Activated T-helper 1 cell treated with anti-CD3 and anti-CD28 coated beads, Interleukin-2, amount 50 U/mL, for 16 hours (primary cell): Measurements from ENCODE around the gene SNX1.

Experiments
- DNase-seq, 2 donors: peaks; one replicate each; pipeline ENCODE4 v3.0.0-alpha.2; 2020; ENCODE audit warnings: low read depth in 1 of 2, low spot score in 1 of 2

The SNX1 gene

GRCh38 chr15:64162478-64162868, 66.7 kb downstream of the SNX1 start:
- peak in 1 of 2 donors; percentile 15 for DNase-seq

GRCh38 chr15:64162869-64163658, 67.3 kb downstream of the SNX1 start, which contains the start of gene PPIB:
PPIB (minus strand) TSS chr15:64163022; CDS start chr15:64162986, 36 bp downstream.
- DNase-seq, result peak; percentile 92 to 96

DNA sequence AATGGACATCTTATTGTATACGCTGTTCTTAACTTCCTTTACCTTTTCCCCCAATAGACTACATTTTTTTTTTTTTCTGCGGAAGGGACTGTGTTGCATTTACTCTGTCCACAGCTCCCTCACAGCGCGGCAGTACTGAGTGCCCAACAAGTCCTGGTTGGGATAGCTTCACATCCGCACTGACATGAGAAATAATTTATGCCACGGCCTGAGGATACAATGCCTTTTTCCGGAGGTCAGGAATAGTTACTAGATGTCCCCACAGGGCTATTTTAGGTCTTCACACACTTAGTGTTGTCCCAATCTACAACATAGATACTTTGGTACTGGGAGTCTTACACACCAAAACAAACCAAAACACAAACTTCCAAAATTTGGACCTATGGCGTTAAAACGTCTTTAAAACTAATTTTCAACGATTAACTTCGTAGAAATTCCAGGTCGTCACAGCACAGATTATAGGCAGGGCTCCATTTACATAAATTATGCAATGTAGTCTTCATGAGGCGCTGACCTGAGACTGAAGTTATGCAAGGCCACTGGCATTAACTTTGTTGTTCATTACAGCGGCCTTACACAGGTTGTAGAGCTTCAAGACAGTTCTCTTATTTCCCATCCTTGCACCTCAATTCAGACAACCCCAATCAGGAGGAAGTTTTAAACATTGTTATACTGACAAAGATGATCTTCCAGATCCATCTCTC, 68.0 kb downstream of the SNX1 start:
- no peak for DNase-seq

DNA sequence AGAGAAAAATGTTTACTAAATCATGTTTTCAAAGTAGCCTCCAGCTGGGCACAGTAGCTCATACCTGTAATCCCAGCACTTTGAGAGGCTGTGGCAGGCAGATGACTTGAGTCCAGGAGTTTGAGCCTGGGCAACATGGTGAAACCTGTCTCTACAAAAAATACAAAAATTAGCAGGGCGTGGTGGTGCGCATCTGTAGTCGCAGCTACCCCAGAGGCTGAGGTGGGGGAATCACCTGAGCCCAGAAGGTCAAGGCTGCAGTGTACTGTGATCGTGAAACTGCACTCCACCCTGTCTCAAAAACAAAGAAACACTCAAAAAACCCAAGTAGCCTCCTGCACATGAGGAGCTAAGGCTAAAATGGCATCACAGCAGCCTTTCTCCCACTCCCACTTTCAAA, 68.7 kb downstream of the SNX1 start:
- DNase-seq, result no peak

- DNase-seq, result no peak
Observed at GRCh38 chr15:64166102-64166890, 70.5 kb downstream of the SNX1 start.

DNA sequence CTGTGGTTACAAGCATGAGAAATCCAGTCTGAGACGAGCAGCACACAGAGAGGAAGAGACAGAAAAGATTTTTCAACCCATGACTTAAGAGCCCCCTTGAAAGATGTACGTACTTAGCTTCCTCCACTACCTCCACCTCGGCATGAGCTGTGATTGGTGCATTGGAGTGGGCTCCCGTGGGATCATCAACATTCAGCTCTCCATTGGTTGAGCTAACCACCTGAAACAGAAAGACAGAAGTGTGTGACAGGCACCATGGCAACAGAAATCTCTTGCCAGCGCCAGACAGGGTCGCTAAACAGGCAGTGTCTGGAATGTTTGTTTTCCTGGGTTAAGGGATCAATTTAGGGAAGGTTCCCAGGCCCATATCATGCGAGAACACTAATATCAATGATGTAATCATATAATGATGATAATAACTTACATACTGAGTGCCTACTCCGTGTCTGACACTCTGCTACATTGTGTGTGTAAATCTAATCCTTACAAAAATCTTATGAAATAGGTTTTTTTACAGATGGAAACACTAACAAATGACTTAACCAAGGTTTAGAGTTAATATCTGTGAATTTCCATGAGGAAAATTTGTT, 84.5 kb downstream of the SNX1 start:
- DNase-seq, result no peak

- DNase-seq, result no peak
Observed at GRCh38 chr15:64182859-64183370, 87.1 kb downstream of the SNX1 start.

DNA sequence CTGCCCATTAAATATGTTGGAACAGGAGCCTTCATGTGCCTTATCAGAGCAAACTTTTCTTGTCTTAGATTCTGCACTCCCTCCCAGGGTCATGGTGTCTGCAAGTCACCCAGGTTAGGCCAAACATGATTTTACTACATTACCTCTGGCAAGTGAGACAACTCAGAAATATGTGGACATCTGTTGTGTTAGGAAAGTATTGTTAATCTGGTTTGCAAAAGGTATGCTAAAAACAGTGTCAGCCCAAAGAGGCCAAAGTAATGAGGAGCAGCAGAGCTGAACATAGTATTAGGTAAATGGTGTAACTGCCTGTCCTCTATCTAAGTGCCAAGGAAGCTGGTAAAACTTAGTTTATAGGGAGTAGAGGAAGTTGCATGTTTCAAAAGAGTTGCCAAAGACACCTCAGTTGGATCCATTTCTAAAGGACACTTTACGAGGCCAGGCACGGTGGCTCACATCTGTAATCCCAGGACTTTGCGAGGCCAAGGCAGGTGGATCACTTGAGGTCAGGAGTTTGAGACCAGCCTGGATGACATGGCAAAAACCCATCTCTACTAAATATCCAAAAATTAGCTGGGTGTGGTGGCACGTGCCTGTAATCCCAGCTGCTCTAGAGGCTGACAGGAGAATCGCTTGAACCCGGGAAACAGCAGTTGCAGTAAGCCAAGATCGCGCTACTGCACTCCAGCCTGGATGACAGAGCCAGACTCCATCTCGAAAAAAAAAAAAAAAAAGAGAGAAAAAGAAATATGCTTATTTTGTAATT, 89.5 kb downstream of the SNX1 start:
- no peak for DNase-seq

- DNase-seq, result no peak
Observed at GRCh38 chr15:64187396-64188191, 91.8 kb downstream of the SNX1 start.
